Endothelial cell of umbilical vein (primary cell): ENCODE data around the gene CDC42.

Experiments used
- CTCF ChIP-seq, 2 donors: IDR thresholded peaks; 1 replicate in 1 of 2; 2 replicates in 1 of 2; pipeline ENCODE4 v1.5.1; 2011; ENCODE audit warnings: low read length in 2 of 2, mild to moderate bottlenecking in 2 of 2, moderate library complexity in 2 of 2, control low read depth in 1 of 2, inconsistent platforms in 1 of 2, low read depth in 1 of 2; ENCODE audit not compliant: insufficient read depth in 1 of 2; ENCODE audit errors: extremely low read depth in 1 of 2
- EZH2 ChIP-seq: IDR thresholded peaks from 2 replicates; pipeline ENCODE4 v1.6.1; 2012; ENCODE audit warnings: borderline replicate concordance, low read depth, mild to moderate bottlenecking, moderate library complexity, low read length, inconsistent platforms; ENCODE audit not compliant: severe bottlenecking
- POLR2A ChIP-seq: IDR thresholded peaks from 2 replicates; pipeline ENCODE4 v1.6.1; 2012; ENCODE audit warnings: low read depth, mild to moderate bottlenecking, control low read depth, low read length
- POLR2AphosphoS5 ChIP-seq: IDR thresholded peaks from 2 replicates; pipeline ENCODE4 v1.6.1; 2012; ENCODE audit warnings: low read depth, mild to moderate bottlenecking, control low read depth, low read length, moderate library complexity; ENCODE audit not compliant: insufficient read depth

- TF ChIP-seq CTCF (IDR thresholded peaks at IDR 0.05; ENCODE audit: extremely low read depth in 1 of 2, insufficient read depth in 1 of 2, low read depth in 1 of 2, low read length in 2 of 2), result no peak
- no peak for TF ChIP-seq EZH2
- no peak for TF ChIP-seq POLR2A
- no peak for TF ChIP-seq POLR2AphosphoS5
Measured at GRCh38 chr1:22104094-22104493, 51.6 kb downstream of the CDC42 start.
